Endothelial cell of umbilical vein (primary cell): ENCODE data around the gene CRHR1. TPM values are rescaled to one million over a fixed set of nuclear protein-coding genes. Genes with fewer than 3 reads are reported as not detected.

Source experiments
- BruUV-seq: library from RNA; stranded (reverse); fragments of 400-500 nt; replicated peaks from 2 replicates; lab custom pipeline; 2021; lab: Mats Ljungman, UMichigan
- CTCF ChIA-PET: fragments of 300-600, 350-600 bp; sonication (Branson Sonifier 250); formaldehyde crosslinking; loops from one replicate; lab custom pipeline; 2021; ENCODE audit warnings: antibody characterized with exemption, inconsistent platforms; lab: Charles Lee
- POLR2A ChIA-PET: fragments of 300-600, 350-600 bp; sonication (Branson Sonifier 250); formaldehyde crosslinking; loops from one replicate; lab custom pipeline; 2021; ENCODE audit warnings: antibody characterized with exemption, inconsistent platforms; lab: Charles Lee
- DNase-seq: peaks from one replicate; pipeline ENCODE4 v3.0.0-alpha.2; 2011; ENCODE audit warnings: low read depth, low spot score
- FAIRE-seq: peaks from 2 replicates; lab custom pipeline; 2011; peaks lifted over from hg19 to GRCh38; lab: Jason Lieb, UNC
- H2AFZ ChIP-seq: 2 replicates; pipeline ENCODE4 v1.6.0; 2012; ENCODE audit warnings: low read depth, low read length, control low read depth, inconsistent platforms
- H3K27ac ChIP-seq: 2 replicates; pipeline ENCODE4 v1.5.1; 2011; ENCODE audit warnings: low read depth, mild to moderate bottlenecking, control low read depth, low read length, moderate library complexity; ENCODE audit not compliant: insufficient read depth
- H3K27me3 ChIP-seq, 2 experiments: 2 replicates each; pipeline versions ENCODE4 v1.6.0 to v1.6.1; 2011; ENCODE audit warnings: low read length in 2 of 2, mixed read lengths in 1 of 2; ENCODE audit not compliant: control insufficient read depth in 2 of 2, insufficient read depth in 2 of 2
- H3K36me3 ChIP-seq, 2 experiments: 2 replicates in 1 of 2; 3 replicates in 1 of 2; pipeline ENCODE4 v1.5.1; 2011; ENCODE audit warnings: low read length in 2 of 2, mild to moderate bottlenecking in 1 of 2, moderate library complexity in 1 of 2; ENCODE audit not compliant: control insufficient read depth in 2 of 2, insufficient read depth in 2 of 2; ENCODE audit errors: extremely low read depth in 1 of 2
- H3K4me1 ChIP-seq: 3 replicates; pipeline ENCODE4 v1.5.1; 2011; ENCODE audit warnings: mild to moderate bottlenecking, low read length; ENCODE audit not compliant: control insufficient read depth, insufficient read depth; ENCODE audit errors: extremely low read depth
- H3K4me2 ChIP-seq: 2 replicates; pipeline ENCODE4 v1.6.1; 2011; ENCODE audit warnings: low read length, control low read depth, mixed read lengths; ENCODE audit not compliant: insufficient read depth
- H3K4me3 ChIP-seq, 3 experiments: fragments of 200-600 bp in 1 of 3; sonication (generic), shearing (Covaris generic) in 1 of 3; replicated peaks in 1 of 3; 2 replicates each; pipeline ENCODE4 v1.5.1; 2011 to 2016; ENCODE audit warnings: control low read depth in 3 of 3, low read length in 3 of 3, mild to moderate bottlenecking in 2 of 3, inconsistent platforms in 1 of 3, low read depth in 1 of 3, moderate library complexity in 1 of 3; ENCODE audit not compliant: insufficient read depth in 1 of 3
- H3K79me2 ChIP-seq: 2 replicates; pipeline ENCODE4 v1.6.0; 2012; ENCODE audit warnings: low read length, inconsistent platforms; ENCODE audit not compliant: control insufficient read depth, insufficient read depth
- H3K9ac ChIP-seq: replicated peaks from 2 replicates; pipeline ENCODE3; 2011; ENCODE audit warnings: low read length, control low read depth; ENCODE audit not compliant: insufficient read depth; ENCODE audit errors: extremely low read depth
- H3K9me1 ChIP-seq: replicated peaks from 3 replicates; pipeline ENCODE4 v1.6.0; 2011; ENCODE audit warnings: mild to moderate bottlenecking, low read length; ENCODE audit not compliant: control insufficient read depth, insufficient read depth; ENCODE audit errors: extremely low read depth
- H3K9me3 ChIP-seq: replicated peaks from 2 replicates; pipeline ENCODE4 v1.5.1; 2012; ENCODE audit warnings: low read length, inconsistent platforms; ENCODE audit not compliant: control insufficient read depth, insufficient read depth
- H4K20me1 ChIP-seq: replicated peaks from 2 replicates; pipeline ENCODE3; 2011; ENCODE audit warnings: mild to moderate bottlenecking, low read length; ENCODE audit not compliant: control insufficient read depth, insufficient read depth; ENCODE audit errors: extremely low read depth
- EZH2 ChIP-seq: IDR thresholded peaks from 2 replicates; pipeline ENCODE4 v1.6.1; 2012; ENCODE audit warnings: borderline replicate concordance, low read depth, mild to moderate bottlenecking, moderate library complexity, low read length, inconsistent platforms; ENCODE audit not compliant: severe bottlenecking
- FOS ChIP-seq: IDR thresholded peaks from 2 replicates; pipeline ENCODE4 v1.6.1; 2011; ENCODE audit warnings: mild to moderate bottlenecking, low read length, moderate library complexity, borderline replicate concordance; ENCODE audit not compliant: insufficient read depth
- GATA2 ChIP-seq: IDR thresholded peaks from 2 replicates; pipeline ENCODE4 v1.7.0; 2011; ENCODE audit warnings: low read depth, mild to moderate bottlenecking, moderate library complexity, mixed read lengths, low read length; ENCODE audit not compliant: insufficient read length, insufficient read depth
- JUN ChIP-seq: IDR thresholded peaks from 2 replicates; pipeline ENCODE4 v1.6.1; 2011; ENCODE audit warnings: borderline replicate concordance, low read depth; ENCODE audit not compliant: insufficient read length, insufficient read depth
- MYC ChIP-seq: IDR thresholded peaks from one replicate; pipeline ENCODE4 v1.6.1; 2011; ENCODE audit warnings: mild to moderate bottlenecking, low read depth, low read length
- POLR2A ChIP-seq: IDR thresholded peaks from 2 replicates; pipeline ENCODE4 v1.6.1; 2012; ENCODE audit warnings: low read depth, mild to moderate bottlenecking, control low read depth, low read length
- POLR2AphosphoS5 ChIP-seq: IDR thresholded peaks from 2 replicates; pipeline ENCODE4 v1.6.1; 2012; ENCODE audit warnings: low read depth, mild to moderate bottlenecking, control low read depth, low read length, moderate library complexity; ENCODE audit not compliant: insufficient read depth
- dilution Hi-C: fragments of 300-500 bp; cut with MboI; formaldehyde crosslinking; loops from one replicate; pipeline ENCODE4 v1.15.0; 2019; ENCODE audit warnings: low sequenced_read_pairs; ENCODE audit not compliant: extremely low pct_ligation_motif_present
- intact Hi-C: fragments of 100-400 bp; cut with micrococcal nuclease; formaldehyde crosslinking; loops from one replicate; pipeline ENCODE4 v1.10.0; 2022
- polyA plus RNA-seq, 4 experiments: library from polyadenylated mRNA; depleted of rRNA in 3 of 4; stranded (reverse) in 3 of 4; unstranded in 1 of 4; fragments of >200 nt; gene quantifications; 2 replicates each; pipeline versions ENCODE4 v1.2.1 to v1.2.3, GENCODE V29; 2011 to 2012; ENCODE audit warnings: missing spikeins in 1 of 4
- total RNA-seq: library from RNA; stranded (reverse); gene quantifications from 2 replicates; pipeline ENCODE4 v1.2.3, GENCODE V29; 2021
- TF ChIP-seq, protein P1 (sequence below), 2 donors: IDR thresholded peaks; 1 replicate in 1 of 2; 2 replicates in 1 of 2; pipeline ENCODE4 v1.5.1; 2011; ENCODE audit warnings: low read length in 2 of 2, mild to moderate bottlenecking in 2 of 2, moderate library complexity in 2 of 2, control low read depth in 1 of 2, inconsistent platforms in 1 of 2, low read depth in 1 of 2; ENCODE audit not compliant: insufficient read depth in 1 of 2; ENCODE audit errors: extremely low read depth in 1 of 2
- TF ChIP-seq, protein P2 (sequence below): IDR thresholded peaks from 2 replicates; pipeline ENCODE4 v1.6.1; 2011; ENCODE audit not compliant: insufficient read depth, insufficient read length

Gene CRHR1
- total and polyA plus RNA-seq, 2 donors (not counting 3 experiments of a cell fraction or from before 2014, with no cell fraction given): not detected

DNA sequence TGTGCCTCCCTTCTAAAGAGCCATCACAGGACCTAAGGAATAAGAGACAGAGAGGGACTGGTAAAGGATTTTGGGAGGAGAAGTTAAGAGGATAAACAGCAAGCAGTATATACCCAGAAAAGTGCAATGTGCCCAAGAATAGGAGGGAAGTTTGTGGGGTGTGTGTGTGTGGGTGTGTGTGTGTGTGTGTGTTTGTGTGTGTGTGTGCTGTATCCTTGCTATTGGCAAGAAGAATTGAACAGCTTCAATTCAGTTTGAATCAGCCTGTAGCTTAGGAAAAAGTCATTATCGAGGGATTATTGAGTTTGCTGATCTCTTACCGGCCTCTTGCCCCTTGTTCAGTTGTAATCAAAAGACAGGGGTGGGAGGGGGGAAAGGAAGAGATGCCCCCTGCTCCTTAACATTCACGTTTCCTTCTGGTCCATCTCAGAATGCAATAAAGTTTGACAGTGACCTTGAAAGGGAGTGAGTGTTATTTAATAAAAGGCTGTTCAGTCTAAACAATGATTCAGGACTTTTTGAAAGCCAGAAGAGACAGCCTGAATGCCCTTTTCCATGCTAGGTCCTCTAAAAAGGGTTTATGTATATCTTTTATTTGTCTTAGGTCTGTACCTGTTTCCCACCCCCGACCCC, 86.3 kb downstream of the CRHR1 start:
- Histone ChIP-seq H3K9me3 (no peaks in the 10 kb centered on the region), H3K4me2 (no peak overlapping the region), H3K36me3 (no peaks in the 10 kb centered on the region), H3K9me1 (no peaks in the 10 kb centered on the region), H3K4me1 (no peaks in the 10 kb centered on the region), H2AFZ (no peak overlapping the region), H4K20me1 (no peaks in the 10 kb centered on the region), H3K27ac (no peak overlapping the region), H3K79me2 (no peaks in the 10 kb centered on the region), H3K4me3 (no peak overlapping the region), H3K9ac (no peak overlapping the region), H3K27me3 (peaks cover 2 to 5% of the 10 kb centered on the region in 2 experiments)
- CTCF ChIA-PET: interaction anchor here (0.5 to 1.5 kb wide), 2 partner anchors 18 to 717 kb away, joined by 3 read pairs; no protein-coding TSS in a partner anchor
- TF ChIP-seq POLR2AphosphoS5: no peak
- no peak for TF ChIP-seq EZH2
- TF ChIP-seq FOS: no peak
- no peak for TF ChIP-seq JUN
- TF ChIP-seq MYC: no peak
- TF ChIP-seq, protein P1, sequence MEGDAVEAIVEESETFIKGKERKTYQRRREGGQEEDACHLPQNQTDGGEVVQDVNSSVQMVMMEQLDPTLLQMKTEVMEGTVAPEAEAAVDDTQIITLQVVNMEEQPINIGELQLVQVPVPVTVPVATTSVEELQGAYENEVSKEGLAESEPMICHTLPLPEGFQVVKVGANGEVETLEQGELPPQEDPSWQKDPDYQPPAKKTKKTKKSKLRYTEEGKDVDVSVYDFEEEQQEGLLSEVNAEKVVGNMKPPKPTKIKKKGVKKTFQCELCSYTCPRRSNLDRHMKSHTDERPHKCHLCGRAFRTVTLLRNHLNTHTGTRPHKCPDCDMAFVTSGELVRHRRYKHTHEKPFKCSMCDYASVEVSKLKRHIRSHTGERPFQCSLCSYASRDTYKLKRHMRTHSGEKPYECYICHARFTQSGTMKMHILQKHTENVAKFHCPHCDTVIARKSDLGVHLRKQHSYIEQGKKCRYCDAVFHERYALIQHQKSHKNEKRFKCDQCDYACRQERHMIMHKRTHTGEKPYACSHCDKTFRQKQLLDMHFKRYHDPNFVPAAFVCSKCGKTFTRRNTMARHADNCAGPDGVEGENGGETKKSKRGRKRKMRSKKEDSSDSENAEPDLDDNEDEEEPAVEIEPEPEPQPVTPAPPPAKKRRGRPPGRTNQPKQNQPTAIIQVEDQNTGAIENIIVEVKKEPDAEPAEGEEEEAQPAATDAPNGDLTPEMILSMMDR (IDR thresholded peaks at IDR 0.05; ENCODE audit: extremely low read depth in 1 of 2, insufficient read depth in 1 of 2, low read depth in 1 of 2, low read length in 2 of 2): no peak
- TF ChIP-seq POLR2A: no peak
- TF ChIP-seq GATA2: no peak
- TF ChIP-seq, protein P2, sequence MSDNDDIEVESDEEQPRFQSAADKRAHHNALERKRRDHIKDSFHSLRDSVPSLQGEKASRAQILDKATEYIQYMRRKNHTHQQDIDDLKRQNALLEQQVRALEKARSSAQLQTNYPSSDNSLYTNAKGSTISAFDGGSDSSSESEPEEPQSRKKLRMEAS: no peak
- no TSS peak for BruUV-seq
- dilution Hi-C loops (no loop called here), intact Hi-C loops (no loop called here)
- POLR2A ChIA-PET: no interaction called here
- DNase-seq (no peak), FAIRE-seq (no peak)
